ENCODE measurements around the gene SLC49A3. TPM values are rescaled to one million over a fixed set of nuclear protein-coding genes. Genes with fewer than 3 reads are reported as not detected.
"Not testable (repeated sequence)": the region's sequence is repeated elsewhere in the genome, so short reads cannot be mapped to it uniquely, and the experiment has no call there.

The SLC49A3 gene
- total and polyA plus RNA-seq, 8 donors = 2.7 to 18.8 (median 10.4) TPM

- TF ChIP-seq POLR2AphosphoS5 (IDR thresholded peaks at IDR 0.05) = no peak
- TF ChIP-seq, protein P1, sequence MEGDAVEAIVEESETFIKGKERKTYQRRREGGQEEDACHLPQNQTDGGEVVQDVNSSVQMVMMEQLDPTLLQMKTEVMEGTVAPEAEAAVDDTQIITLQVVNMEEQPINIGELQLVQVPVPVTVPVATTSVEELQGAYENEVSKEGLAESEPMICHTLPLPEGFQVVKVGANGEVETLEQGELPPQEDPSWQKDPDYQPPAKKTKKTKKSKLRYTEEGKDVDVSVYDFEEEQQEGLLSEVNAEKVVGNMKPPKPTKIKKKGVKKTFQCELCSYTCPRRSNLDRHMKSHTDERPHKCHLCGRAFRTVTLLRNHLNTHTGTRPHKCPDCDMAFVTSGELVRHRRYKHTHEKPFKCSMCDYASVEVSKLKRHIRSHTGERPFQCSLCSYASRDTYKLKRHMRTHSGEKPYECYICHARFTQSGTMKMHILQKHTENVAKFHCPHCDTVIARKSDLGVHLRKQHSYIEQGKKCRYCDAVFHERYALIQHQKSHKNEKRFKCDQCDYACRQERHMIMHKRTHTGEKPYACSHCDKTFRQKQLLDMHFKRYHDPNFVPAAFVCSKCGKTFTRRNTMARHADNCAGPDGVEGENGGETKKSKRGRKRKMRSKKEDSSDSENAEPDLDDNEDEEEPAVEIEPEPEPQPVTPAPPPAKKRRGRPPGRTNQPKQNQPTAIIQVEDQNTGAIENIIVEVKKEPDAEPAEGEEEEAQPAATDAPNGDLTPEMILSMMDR (IDR thresholded peaks at IDR 0.05) = no peak
- no peak for TF ChIP-seq EP300 (IDR thresholded peaks at IDR 0.05)
- TF ChIP-seq POLR2A (IDR thresholded peaks at IDR 0.05) = no peak
Measured at GRCh38 chr4:734075-734474, 45.1 kb upstream of the SLC49A3 start.

DNA sequence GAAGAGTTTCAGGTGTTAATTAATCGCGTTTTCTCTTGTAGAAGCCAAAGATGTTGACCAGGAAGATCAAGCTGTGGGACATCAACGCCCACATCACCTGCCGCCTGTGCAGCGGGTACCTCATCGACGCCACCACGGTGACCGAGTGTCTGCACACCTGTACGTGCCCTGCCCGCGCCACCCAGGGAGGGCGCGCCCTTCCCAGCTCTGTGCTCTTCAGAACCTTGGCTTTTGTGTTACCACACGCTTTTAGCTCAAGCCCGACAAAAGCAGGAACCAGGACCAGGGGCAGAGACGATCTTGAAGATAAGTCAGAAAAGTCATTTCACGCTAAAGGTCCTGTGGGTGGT, 44.7 kb upstream of the SLC49A3 start:
- intact Hi-C loops (cut with DNase I; ENCODE audit: low total_unique reads) = no loop called here
- Histone ChIP-seq H3K27ac (no peak overlapping the region), H3K4me1 (no peaks in the 10 kb centered on the region), H3K36me3 (peaks cover 64 to 86% (median 75%) of the 10 kb centered on the region in 4 donors), H3K27me3 (no peaks in the 10 kb centered on the region), H3K9me3 (no peaks in the 10 kb centered on the region), H3K4me3 (no peak overlapping the region)
- WGBS, 5 donors = 93 to 95% (median 94%) methylated on average over 17 to 18 of the region's 18 CpGs
- TF ChIP-seq, protein P1 (IDR thresholded peaks at IDR 0.05) = no peak
- TF ChIP-seq EP300 (IDR thresholded peaks at IDR 0.05) = no peak
- TF ChIP-seq POLR2AphosphoS5 (IDR thresholded peaks at IDR 0.05) = no peak
- no peak for TF ChIP-seq POLR2A (IDR thresholded peaks at IDR 0.05)
- no peak for DNase-seq

More at GRCh38 chr4:734075-734474, 45.1 kb upstream of the SLC49A3 start:
- no peaks in the 10 kb centered on the region for H3K9me3 ChIP-seq
- no peak overlapping the region for H3K27ac ChIP-seq
- H3K27me3 ChIP-seq = no peaks in the 10 kb centered on the region
- no peaks in the 10 kb centered on the region for H3K4me1 ChIP-seq
- intact Hi-C loops (cut with DNase I; ENCODE audit: low total_unique reads) = no loop called here
- DNase-seq = no peak
- H3K36me3 ChIP-seq = peaks cover 67 to 89% (median 79%) of the 10 kb centered on the region in 4 donors
- WGBS, 5 donors = 89 to 96% (median 91%) methylated on average over 9 of the region's 9 CpGs
- no peak overlapping the region for H3K4me3 ChIP-seq

DNA sequence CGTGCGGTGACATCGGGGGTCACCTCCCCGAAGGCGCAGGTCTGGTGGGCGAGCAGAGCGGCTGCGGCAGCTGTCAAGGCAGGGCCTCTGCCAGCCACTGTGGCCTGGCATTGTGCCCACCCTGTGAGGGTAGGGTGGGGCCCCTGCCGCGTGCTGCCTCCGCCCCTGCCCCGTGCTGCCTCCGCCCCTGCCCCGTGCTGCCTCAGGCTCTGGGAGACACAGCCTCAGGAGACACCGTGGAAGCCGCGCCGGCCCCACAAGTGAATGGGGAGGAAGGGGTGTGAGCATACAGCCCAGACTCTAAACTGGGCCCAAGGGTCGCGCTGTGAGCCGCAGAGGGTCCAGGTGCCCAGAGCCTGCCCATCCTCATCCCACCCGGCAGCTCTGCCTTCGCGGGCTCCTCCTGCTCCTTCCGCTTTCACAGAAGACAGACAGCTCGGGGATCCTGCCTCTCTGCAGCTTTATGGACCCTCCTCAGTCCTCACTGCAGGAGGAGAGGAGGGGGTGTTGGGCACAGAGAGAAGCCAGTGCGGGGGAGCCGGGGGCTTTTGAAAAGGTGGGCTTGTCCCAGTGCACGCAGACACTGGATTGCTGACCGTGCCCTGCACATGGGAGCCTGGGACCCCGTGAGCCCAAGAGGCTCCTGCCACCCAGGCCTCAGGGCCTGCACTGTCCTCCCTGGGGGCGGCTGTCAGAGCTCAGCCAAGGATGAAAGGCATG, 44.1 kb upstream of the SLC49A3 start:
- Histone ChIP-seq H3K4me1 (no peaks in the 10 kb centered on the region), H3K36me3 (peaks cover 61 to 84% (median 69%) of the 10 kb centered on the region in 4 donors), H3K9me3 (no peaks in the 10 kb centered on the region), H3K4me3 (no peak overlapping the region), H3K27ac (no peak overlapping the region), H3K27me3 (no peaks in the 10 kb centered on the region)
- no peak for TF ChIP-seq EP300 (IDR thresholded peaks at IDR 0.05)
- TF ChIP-seq POLR2A (IDR thresholded peaks at IDR 0.05) = no peak
- TF ChIP-seq, protein P1 (IDR thresholded peaks at IDR 0.05) = no peak
- no peak for TF ChIP-seq POLR2AphosphoS5 (IDR thresholded peaks at IDR 0.05)
- peak in 1 of 2 donors; percentile 27 for DNase-seq
- 74 to 95% (median 80%) methylated on average over 10 to 32 of the region's 32 CpGs for WGBS, 5 donors
- intact Hi-C loops (cut with DNase I; ENCODE audit: low total_unique reads) = no loop called here

- no peaks in the 10 kb centered on the region for H3K9me3 ChIP-seq
- H3K27ac ChIP-seq = no peak overlapping the region
- peaks cover 0 to 3% (median under 1%) of the 10 kb centered on the region in 4 donors for H3K4me1 ChIP-seq
- 86 to 100% (median 92%) methylated on average over 3 to 20 of the region's 20 CpGs for WGBS, 5 donors
- DNase-seq = no peak
- H3K36me3 ChIP-seq = peaks cover 56 to 79% (median 63%) of the 10 kb centered on the region in 4 donors
- H3K4me3 ChIP-seq = no peak overlapping the region
- no peaks in the 10 kb centered on the region for H3K27me3 ChIP-seq
- TF ChIP-seq POLR2AphosphoS5 (IDR thresholded peaks at IDR 0.05) (no peak), EP300 (IDR thresholded peaks at IDR 0.05) (no peak), POLR2A (IDR thresholded peaks at IDR 0.05) (no peak)
- TF ChIP-seq, protein P1 (IDR thresholded peaks at IDR 0.05) = no peak
- intact Hi-C loops (cut with DNase I; ENCODE audit: low total_unique reads) = no loop called here
Measured at GRCh38 chr4:732486-732885, 43.5 kb upstream of the SLC49A3 start.

DNA sequence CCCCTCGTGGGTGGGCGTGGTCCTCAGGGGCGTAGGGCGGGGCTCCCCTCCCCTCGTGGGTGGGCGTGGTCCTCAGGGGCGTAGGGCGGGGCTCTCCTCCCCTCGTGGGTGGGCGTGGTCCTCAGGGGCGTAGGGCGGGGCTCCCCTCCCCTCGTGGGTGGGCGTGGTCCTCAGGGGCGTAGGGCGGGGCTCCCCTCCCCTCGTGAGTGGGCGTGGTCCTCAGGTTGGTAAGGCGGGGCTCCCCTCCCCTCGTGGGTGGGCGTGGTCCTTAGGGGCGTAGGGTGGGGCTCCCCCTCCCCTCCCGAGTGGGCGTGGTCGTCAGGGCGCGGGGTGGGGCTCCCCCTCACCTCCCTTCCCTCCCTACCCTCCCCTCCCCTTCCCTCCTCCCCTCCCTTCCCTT, 43.0 kb upstream of the SLC49A3 start:
- H3K27me3 ChIP-seq; H3K27ac ChIP-seq; intact Hi-C loops (cut with DNase I; ENCODE audit: low total_unique reads); H3K9me3 ChIP-seq; H3K4me1 ChIP-seq; H3K4me3 ChIP-seq: not testable (repeated sequence)
- WGBS, 5 donors = 65 to 79% (median 68%) methylated on average over 5 to 26 of the region's 27 CpGs
- peak in 1 of 2 donors; percentile 30 for DNase-seq
- peaks cover 53 to 73% (median 58%) of the 10 kb centered on the region in 4 donors for H3K36me3 ChIP-seq

- H3K27me3 ChIP-seq; DNase-seq; H3K4me3 ChIP-seq; intact Hi-C loops (cut with DNase I; ENCODE audit: low total_unique reads); H3K9me3 ChIP-seq; H3K27ac ChIP-seq: not testable (repeated sequence)
- 91 to 98% (median 95%) methylated on average over 22 to 54 of the region's 68 CpGs for WGBS, 5 donors
- Histone ChIP-seq H3K4me1 (peaks cover 2 to 15% (median 8%) of the 10 kb centered on the region in 4 donors), H3K36me3 (peaks cover 51 to 68% (median 53%) of the 10 kb centered on the region in 4 donors)
Measured at GRCh38 chr4:730946-731904, 42.3 kb upstream of the SLC49A3 start.

Data from stomach (tissue), 9 donors.